GM03348 (cell line): ENCODE data around the gene VPS29.
"Not testable (repeated sequence)": the region's sequence is repeated elsewhere in the genome, so short reads cannot be mapped to it uniquely, and the experiment has no call there.

Source experiments
- DNase-seq: peaks from one replicate; pipeline ENCODE4 v3.0.0; 2012; ENCODE audit warnings: low spot score

VPS29 gene

GRCh38 chr12:110501752-110502738 is at the start of gene VPS29, which contains the start of gene RAD9B:
TSS of gene VPS29 (minus strand) at chr12:110502111. CDS start at chr12:110502051, 60 bp downstream.
TSS of gene RAD9B (plus strand) at chr12:110502331. CDS start at chr12:110502338, 7 bp downstream.
- DNase-seq: peak; percentile 94

GRCh38 chr12:110550981-110551380 is 49.1 kb upstream of the VPS29 start:
- no peak for DNase-seq

GRCh38 chr12:110549716-110550115 is 47.8 kb upstream of the VPS29 start:
- DNase-seq: no peak

GRCh38 chr12:110548678-110549077 is 46.8 kb upstream of the VPS29 start:
- no peak for DNase-seq

GRCh38 chr12:110547090-110547489 is 45.2 kb upstream of the VPS29 start:
- no peak for DNase-seq

GRCh38 chr12:110546339-110546738 is 44.4 kb upstream of the VPS29 start:
- peak; percentile 78 for DNase-seq

GRCh38 chr12:110545812-110546211 is 43.9 kb upstream of the VPS29 start:
- no peak for DNase-seq

- not testable (repeated sequence) for DNase-seq
These were observed 43.3 kb upstream of the VPS29 start for GRCh38 chr12:110545259-110545658.

GRCh38 chr12:110543965-110544364 is 42.1 kb upstream of the VPS29 start:
- no peak for DNase-seq

- DNase-seq: no peak
These were observed 41.5 kb upstream of the VPS29 start for GRCh38 chr12:110543252-110543959.

GRCh38 chr12:110540048-110540447 is 38.1 kb upstream of the VPS29 start:
- no peak for DNase-seq

- no peak for DNase-seq
These were observed 37.1 kb upstream of the VPS29 start for GRCh38 chr12:110538869-110539622.

GRCh38 chr12:110537605-110538409 is 35.9 kb upstream of the VPS29 start:
- DNase-seq: no peak

- no peak for DNase-seq
These were observed 35.1 kb upstream of the VPS29 start for GRCh38 chr12:110536834-110537604.

GRCh38 chr12:110534811-110535210 is 32.9 kb upstream of the VPS29 start:
- no peak for DNase-seq

- no peak for DNase-seq
These were observed 31.7 kb upstream of the VPS29 start for GRCh38 chr12:110533607-110534006.

GRCh38 chr12:110532644-110533043 is 30.7 kb upstream of the VPS29 start:
- DNase-seq: no peak

- DNase-seq: peak; percentile 62
These were observed 29.9 kb upstream of the VPS29 start for GRCh38 chr12:110531741-110532333.

- DNase-seq: no peak
These were observed 28.6 kb upstream of the VPS29 start for GRCh38 chr12:110530511-110530910.

- DNase-seq: no peak
These were observed 26.4 kb upstream of the VPS29 start for GRCh38 chr12:110528277-110528839.
